Aortic smooth muscle cell (primary cell): ENCODE data around the gene PCDHB12. TPM values are rescaled to one million over a fixed set of nuclear protein-coding genes. Genes with fewer than 3 reads are reported as not detected.

Experiments
- total RNA-seq: library from RNA; depleted of rRNA; stranded (reverse); fragments of >200 nt; gene quantifications from 2 replicates; pipeline ENCODE4 v1.2.3, GENCODE V29; 2014

The PCDHB12 gene
- 0.25 and 0.40 TPM in 2 replicates for total RNA-seq

GRCh38 chr5:141208478-141208877 lies at the start of gene PCDHB12:
Gene PCDHB12, plus strand, starts transcription at chr5:141208719. Its CDS starts 189 bp downstream, at chr5:141208908.

GRCh38 chr5:141172381-141173204 lies 35.9 kb upstream of the PCDHB12 start, which contains the start of gene PCDHB7:
Gene PCDHB7, plus strand, starts transcription at chr5:141172644. Its CDS starts 192 bp downstream, at chr5:141172836.

GRCh38 chr5:141177577-141178191 lies 30.8 kb upstream of the PCDHB12 start, which contains the start of gene PCDHB8:
Gene PCDHB8, plus strand, starts transcription at chr5:141177790. Its CDS starts 245 bp downstream, at chr5:141178035.

GRCh38 chr5:141182248-141182647 lies 26.3 kb upstream of the PCDHB12 start, which contains the start of gene PCDHB16:
Gene PCDHB16, plus strand, starts transcription at chr5:141182387. Its CDS starts 173 bp downstream, at chr5:141182560.

GRCh38 chr5:141186897-141187512 lies 21.5 kb upstream of the PCDHB12 start, which contains the start of gene PCDHB9:
Gene PCDHB9, plus strand, starts transcription at chr5:141187161. Its CDS starts 158 bp downstream, at chr5:141187319.

GRCh38 chr5:141192110-141192725 lies 16.3 kb upstream of the PCDHB12 start, which contains the start of gene PCDHB10:
Gene PCDHB10, plus strand, starts transcription at chr5:141192353. Its CDS starts 200 bp downstream, at chr5:141192553.

GRCh38 chr5:141199359-141200235 lies 8.9 kb upstream of the PCDHB12 start, which contains the start of gene PCDHB11:
Gene PCDHB11, plus strand, starts transcription at chr5:141199627. Its CDS starts 148 bp downstream, at chr5:141199775.

GRCh38 chr5:141213656-141214339 lies 5.3 kb downstream of the PCDHB12 start, which contains the start of gene PCDHB13:
Gene PCDHB13, plus strand, starts transcription at chr5:141213919. Its CDS starts 205 bp downstream, at chr5:141214124.

GRCh38 chr5:141223112-141223783 lies 14.7 kb downstream of the PCDHB12 start, which contains the start of gene PCDHB14:
Gene PCDHB14, plus strand, starts transcription at chr5:141223343. Its CDS starts 163 bp downstream, at chr5:141223506.

GRCh38 chr5:141245250-141245717 lies 36.8 kb downstream of the PCDHB12 start, which contains the start of gene PCDHB15:
Gene PCDHB15, plus strand, starts transcription at chr5:141245395. Its CDS starts 184 bp downstream, at chr5:141245579.

Other genes starting within 250 kb of the PCDHB12 start
- gene PCDHAC2, start 242.2 kb upstream of the PCDHB12 start, total RNA-seq, result 0.31 and 0.53 TPM in 2 replicates
- not detected in 2 replicates for gene PCDHB1, start 157.3 kb upstream of the PCDHB12 start, total RNA-seq
- 1.7 and 3.8 TPM in 2 replicates for gene PCDHB2, start 114.1 kb upstream of the PCDHB12 start, total RNA-seq
- gene PCDHB3, start 108.2 kb upstream of the PCDHB12 start, total RNA-seq, result 0.81 and 1.3 TPM in 2 replicates
- 0.68 and 0.79 TPM in 2 replicates for gene PCDHB4, start 86.9 kb upstream of the PCDHB12 start, total RNA-seq
- gene PCDHB5, start 73.5 kb upstream of the PCDHB12 start, total RNA-seq, result 1.4 and 1.8 TPM in 2 replicates
- gene PCDHB6, start 58.7 kb upstream of the PCDHB12 start, total RNA-seq, result 0.13 and 0.37 TPM in 2 replicates
- 0.79 and 1.1 TPM in 2 replicates for gene PCDHB7, start 36.1 kb upstream of the PCDHB12 start, total RNA-seq
- gene PCDHB8, start 30.9 kb upstream of the PCDHB12 start, total RNA-seq, result 0.62 and 1.1 TPM in 2 replicates
- 1.8 and 1.9 TPM in 2 replicates for gene PCDHB16, start 26.3 kb upstream of the PCDHB12 start, total RNA-seq
- gene PCDHB9, start 21.6 kb upstream of the PCDHB12 start, total RNA-seq, result 0.40 and 0.44 TPM in 2 replicates
- 0.66 and 1.1 TPM in 2 replicates for gene PCDHB10, start 16.4 kb upstream of the PCDHB12 start, total RNA-seq
- 0.44 and 0.53 TPM in 2 replicates for gene PCDHB11, start 9.1 kb upstream of the PCDHB12 start, total RNA-seq
- gene PCDHB13, start 5.2 kb downstream of the PCDHB12 start, total RNA-seq, result 0.81 and 1.1 TPM in 2 replicates
- 0.92 and 1.1 TPM in 2 replicates for gene PCDHB14, start 14.6 kb downstream of the PCDHB12 start, total RNA-seq
- 0.53 and 0.56 TPM in 2 replicates for gene PCDHB15, start 36.7 kb downstream of the PCDHB12 start, total RNA-seq
- gene SLC25A2, start 95.3 kb downstream of the PCDHB12 start, total RNA-seq, result 0.13 and 0.31 TPM in 2 replicates
- gene TAF7, start 112.1 kb downstream of the PCDHB12 start, total RNA-seq, result 81.0 and 83.9 TPM in 2 replicates
- 1.1 TPM in 2 replicates for gene PCDHGA1, start 121.8 kb downstream of the PCDHB12 start, total RNA-seq
- 1.7 and 2.5 TPM in 2 replicates for gene PCDHGA2, start 130.0 kb downstream of the PCDHB12 start, total RNA-seq
- gene PCDHGA3, start 135.1 kb downstream of the PCDHB12 start, total RNA-seq, result 2.0 and 2.9 TPM in 2 replicates
- 1.8 and 4.3 TPM in 2 replicates for gene PCDHGB1, start 141.4 kb downstream of the PCDHB12 start, total RNA-seq
- 4.0 and 7.5 TPM in 2 replicates for gene PCDHGA4, start 146.3 kb downstream of the PCDHB12 start, total RNA-seq
- 3.4 and 5.9 TPM in 2 replicates for gene PCDHGB2, start 151.3 kb downstream of the PCDHB12 start, total RNA-seq
- 1.5 and 2.7 TPM in 2 replicates for gene PCDHGA5, start 155.4 kb downstream of the PCDHB12 start, total RNA-seq
- 5.7 and 8.4 TPM in 2 replicates for gene PCDHGB3, start 161.5 kb downstream of the PCDHB12 start, total RNA-seq
- gene PCDHGA6, start 165.2 kb downstream of the PCDHB12 start, total RNA-seq, result 3.3 and 5.3 TPM in 2 replicates
- gene PCDHGA7, start 174.0 kb downstream of the PCDHB12 start, total RNA-seq, result 3.4 and 4.8 TPM in 2 replicates
- 20.1 and 26.5 TPM in 2 replicates for gene PCDHGB4, start 179.0 kb downstream of the PCDHB12 start, total RNA-seq
- gene PCDHGA8, start 183.9 kb downstream of the PCDHB12 start, total RNA-seq, result 2.2 and 3.9 TPM in 2 replicates
- gene PCDHGB5, start 189.2 kb downstream of the PCDHB12 start, total RNA-seq, result 21.0 and 29.1 TPM in 2 replicates
- gene PCDHGA9, start 194.1 kb downstream of the PCDHB12 start, total RNA-seq, result 2.9 and 5.7 TPM in 2 replicates
- gene PCDHGB6, start 199.3 kb downstream of the PCDHB12 start, total RNA-seq, result 3.3 and 4.7 TPM in 2 replicates
- 5.3 and 7.5 TPM in 2 replicates for gene PCDHGA10, start 204.3 kb downstream of the PCDHB12 start, total RNA-seq
- 9.1 and 17.3 TPM in 2 replicates for gene PCDHGB7, start 209.0 kb downstream of the PCDHB12 start, total RNA-seq
- 11.0 and 18.2 TPM in 2 replicates for gene PCDHGA11, start 212.3 kb downstream of the PCDHB12 start, total RNA-seq
- 17.6 and 22.3 TPM in 2 replicates for gene PCDHGA12, start 221.8 kb downstream of the PCDHB12 start, total RNA-seq